ENCODE data around the gene ARHGEF28. TPM values are rescaled to one million over a fixed set of nuclear protein-coding genes. Genes with fewer than 3 reads are reported as not detected.

The ARHGEF28 gene
- total RNA-seq, 1 donor from 2014 or later: 9.3 TPM

DNA sequence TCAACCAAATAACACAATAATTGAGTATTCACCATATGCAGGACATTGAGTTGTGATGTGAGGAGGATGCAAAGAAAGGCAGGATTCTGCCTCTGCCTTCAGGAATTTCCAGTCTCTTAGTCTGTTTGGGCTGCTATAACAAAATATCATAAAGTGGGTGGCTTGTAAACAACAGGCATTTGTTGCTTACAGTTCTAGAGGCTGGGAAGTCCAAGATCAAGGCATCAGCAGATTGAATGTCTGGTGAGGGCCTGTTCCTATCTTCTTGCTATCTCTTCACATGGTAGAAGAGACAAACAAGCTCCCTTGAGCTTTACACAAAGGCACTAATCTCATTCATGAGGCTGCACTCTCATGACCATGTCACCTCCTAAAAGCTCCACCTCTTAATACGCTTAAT, 360.7 kb downstream of the ARHGEF28 start:
- no peak for DNase-seq (ENCODE audit: low spot score)
- Mint-ChIP-seq H3K4me1 (ENCODE audit: low read depth) (no peaks in the 10 kb centered on the region), H3K4me3 (ENCODE audit: unreplicated experiment) (no peak overlapping the region), H3K36me3 (ENCODE audit: low read depth) (no peaks in the 10 kb centered on the region), H3K9me3 (ENCODE audit: low read depth) (no peaks in the 10 kb centered on the region), H3K27ac (ENCODE audit: unreplicated experiment) (no peak overlapping the region), H3K27me3 (ENCODE audit: low read depth) (no peaks in the 10 kb centered on the region)
- TF ChIP-seq, protein P1, sequence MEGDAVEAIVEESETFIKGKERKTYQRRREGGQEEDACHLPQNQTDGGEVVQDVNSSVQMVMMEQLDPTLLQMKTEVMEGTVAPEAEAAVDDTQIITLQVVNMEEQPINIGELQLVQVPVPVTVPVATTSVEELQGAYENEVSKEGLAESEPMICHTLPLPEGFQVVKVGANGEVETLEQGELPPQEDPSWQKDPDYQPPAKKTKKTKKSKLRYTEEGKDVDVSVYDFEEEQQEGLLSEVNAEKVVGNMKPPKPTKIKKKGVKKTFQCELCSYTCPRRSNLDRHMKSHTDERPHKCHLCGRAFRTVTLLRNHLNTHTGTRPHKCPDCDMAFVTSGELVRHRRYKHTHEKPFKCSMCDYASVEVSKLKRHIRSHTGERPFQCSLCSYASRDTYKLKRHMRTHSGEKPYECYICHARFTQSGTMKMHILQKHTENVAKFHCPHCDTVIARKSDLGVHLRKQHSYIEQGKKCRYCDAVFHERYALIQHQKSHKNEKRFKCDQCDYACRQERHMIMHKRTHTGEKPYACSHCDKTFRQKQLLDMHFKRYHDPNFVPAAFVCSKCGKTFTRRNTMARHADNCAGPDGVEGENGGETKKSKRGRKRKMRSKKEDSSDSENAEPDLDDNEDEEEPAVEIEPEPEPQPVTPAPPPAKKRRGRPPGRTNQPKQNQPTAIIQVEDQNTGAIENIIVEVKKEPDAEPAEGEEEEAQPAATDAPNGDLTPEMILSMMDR (IDR thresholded peaks at IDR 0.05): no peak

DNA sequence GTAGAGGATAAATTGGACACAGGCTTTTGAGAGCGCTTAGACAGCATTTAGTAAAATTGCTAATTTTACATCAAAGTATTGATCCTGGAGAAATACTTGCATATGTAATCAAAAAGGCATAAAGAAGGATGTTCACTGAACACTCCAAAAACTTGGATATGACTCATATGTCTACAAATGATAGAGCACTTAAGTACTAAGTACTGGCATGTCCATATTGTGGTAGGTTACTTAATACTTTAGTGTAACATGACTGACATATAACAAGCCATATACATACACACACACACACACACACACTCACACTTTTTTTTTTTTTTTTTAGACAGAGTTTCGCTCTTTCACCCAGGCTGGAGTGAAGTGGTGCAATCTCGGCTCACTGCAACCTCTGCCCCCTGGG, 361.9 kb downstream of the ARHGEF28 start:
- no peak for DNase-seq (ENCODE audit: low spot score)
- H3K36me3 Mint-ChIP-seq (ENCODE audit: low read depth): no peaks in the 10 kb centered on the region
- H3K27me3 Mint-ChIP-seq (ENCODE audit: low read depth): no peaks in the 10 kb centered on the region
- H3K4me3 Mint-ChIP-seq (ENCODE audit: unreplicated experiment): no peak overlapping the region
- TF ChIP-seq, protein P1 (IDR thresholded peaks at IDR 0.05): no peak
- no peaks in the 10 kb centered on the region for H3K4me1 Mint-ChIP-seq (ENCODE audit: low read depth)
- no peaks in the 10 kb centered on the region for H3K9me3 Mint-ChIP-seq (ENCODE audit: low read depth)
- H3K27ac Mint-ChIP-seq (ENCODE audit: unreplicated experiment): no peak overlapping the region

DNA sequence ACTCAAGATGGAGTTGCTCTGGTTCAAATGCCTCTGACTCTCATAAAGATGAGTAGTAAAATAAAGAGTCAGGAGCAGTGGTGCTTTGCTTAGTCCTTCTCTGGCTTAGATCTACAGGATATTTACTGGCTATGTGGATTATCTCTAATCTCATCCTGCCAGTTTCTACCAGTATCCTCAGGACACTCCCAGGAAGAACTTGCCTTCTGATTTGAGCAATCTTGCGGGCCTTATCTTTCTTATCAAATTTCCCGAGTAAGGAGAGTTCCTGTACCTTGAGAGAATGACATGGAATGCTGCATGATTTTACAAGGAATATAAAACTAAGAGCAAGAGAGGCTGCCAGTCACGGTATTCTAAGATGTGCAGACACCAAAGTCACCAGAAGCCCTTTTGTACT, 364.0 kb downstream of the ARHGEF28 start:
- H3K4me1 Mint-ChIP-seq (ENCODE audit: low read depth): no peaks in the 10 kb centered on the region

More for the DNA sequence above, 364.0 kb downstream of the ARHGEF28 start:
- Mint-ChIP-seq H3K9me3 (ENCODE audit: low read depth) (no peaks in the 10 kb centered on the region), H3K27ac (ENCODE audit: unreplicated experiment) (no peak overlapping the region), H3K27me3 (ENCODE audit: low read depth) (no peaks in the 10 kb centered on the region), H3K36me3 (ENCODE audit: low read depth) (no peaks in the 10 kb centered on the region), H3K4me3 (ENCODE audit: unreplicated experiment) (no peak overlapping the region)
- TF ChIP-seq, protein P1 (IDR thresholded peaks at IDR 0.05): no peak
- DNase-seq (ENCODE audit: low spot score): no peak

Other genes starting within 250 kb of the ARHGEF28 start
- 28.1 to 78.9 TPM (median 28.6 TPM) in 3 replicates for gene FOXD1, start 177.4 kb upstream of the ARHGEF28 start, total RNA-seq
- gene BTF3, start 127.8 kb upstream of the ARHGEF28 start, total RNA-seq: 378 to 404 TPM (median 384 TPM) in 3 replicates
- 14.9 to 19.2 TPM (median 18.9 TPM) in 3 replicates for gene ANKRA2, start 60.6 kb upstream of the ARHGEF28 start, total RNA-seq
- gene UTP15, start 60.5 kb upstream of the ARHGEF28 start, total RNA-seq: 16.7 to 21.6 TPM (median 18.4 TPM) in 3 replicates

Data from chondrocyte (in vitro differentiated cells).